ENCODE measurements around the gene LYZL6. TPM values are rescaled to one million over a fixed set of nuclear protein-coding genes. Genes with fewer than 3 reads are reported as not detected.
A peak's percentile ranks its signal among the peaks of the same experiment; 100 is the strongest.

Gene LYZL6
- total and polyA plus RNA-seq, 2 of the 8 experiments (the other 6 are each of a cell fraction or from before 2014, with no cell fraction given) = not detected

DNA sequence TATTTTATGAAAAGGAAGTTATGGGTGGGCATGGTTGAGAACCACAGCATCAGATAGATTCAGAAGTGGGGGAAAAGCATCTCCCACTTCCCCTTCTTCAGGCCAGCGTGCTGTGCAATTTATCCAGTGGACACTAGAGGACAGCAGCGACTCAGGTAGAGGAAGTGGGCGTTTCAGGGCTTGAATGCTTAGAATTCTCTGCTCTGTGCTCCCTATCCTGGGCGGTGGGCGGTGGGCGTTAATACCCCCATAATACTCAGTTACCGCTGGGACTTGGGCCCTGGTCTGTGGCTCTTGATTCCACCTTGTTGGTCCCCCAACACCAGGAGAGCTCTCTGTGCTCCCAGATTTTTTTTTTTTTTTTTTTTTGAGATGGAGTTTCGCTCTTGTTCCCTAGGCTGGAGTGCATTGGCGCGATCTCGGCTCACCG, 3.7 kb upstream of the LYZL6 start:
- no peak overlapping the region for H3K9ac ChIP-seq (replicated peaks in 1 of 4; ENCODE audit: extremely low read depth in 1 of 4, low read depth in 3 of 4, low read length in 3 of 4)
- TF ChIP-seq TCF12 (IDR thresholded peaks at IDR 0.05; ENCODE audit: low read depth, low read length) (no peak), CTCF (IDR thresholded peaks at IDR 0.05; ENCODE audit: control extremely low read depth in 1 of 3, insufficient read depth in 1 of 3, low read depth in 1 of 3, low read length in 3 of 3) (peak; percentile 77 to 87 (median 79)), CHD2 (IDR thresholded peaks at IDR 0.05; ENCODE audit: low read length) (no peak), CHD1 (IDR thresholded peaks at IDR 0.05; ENCODE audit: low read depth, low read length) (no peak), RAD21 (IDR thresholded peaks at IDR 0.05 in 1 of 2, conservative IDR thresholded peaks at IDR 0.05 in 1 of 2; ENCODE audit: low read depth in 2 of 2, low read length in 2 of 2) (peak; percentile 86), EGR1 (IDR thresholded peaks at IDR 0.05; ENCODE audit: borderline replicate concordance, low read depth, low read length) (0 out of 2 replicates have a peak, but pooled peaks have one; percentile 8), ZNF274 (IDR thresholded peaks at IDR 0.05; ENCODE audit: borderline replicate concordance, extremely low read depth, low read length) (no peak), RBBP5 (IDR thresholded peaks at IDR 0.05; ENCODE audit: borderline replicate concordance, low read depth, low read length) (no peak), TAF7 (optimal IDR thresholded peaks at IDR 0.05; ENCODE audit: borderline replicate concordance, low read depth, low read length) (no peak), KDM4A (IDR thresholded peaks at IDR 0.05; ENCODE audit: low read depth, low read length, severe bottlenecking) (no peak), YY1 (IDR thresholded peaks at IDR 0.05; ENCODE audit: low read depth, low read length) (no peak), CBX5 (IDR thresholded peaks at IDR 0.05; ENCODE audit: low read depth, low read length) (no peak)

More for the DNA sequence above, 3.7 kb upstream of the LYZL6 start:
- H3K4me2 ChIP-seq (ENCODE audit: insufficient read depth in 1 of 2, low read depth in 2 of 2, low read length in 2 of 2) = no peak overlapping the region
- H3K23ac ChIP-seq (ENCODE audit: insufficient read length) = no peak overlapping the region
- H3K4me1 ChIP-seq (replicated peaks in 1 of 4; ENCODE audit: control insufficient read depth in 3 of 4, insufficient read depth in 4 of 4, low read length in 3 of 4) = no peaks in the 10 kb centered on the region
- H4K20me1 ChIP-seq (replicated peaks in 1 of 2; ENCODE audit: control insufficient read depth in 1 of 2, insufficient read depth in 2 of 2, low read length in 2 of 2) = no peaks in the 10 kb centered on the region
- no peaks in the 10 kb centered on the region for H3K36me3 ChIP-seq (ENCODE audit: control insufficient read depth in 2 of 4, insufficient read depth in 4 of 4, low read length in 3 of 4)
- CTCF ChIA-PET (ENCODE audit: partially characterized antibody) = interaction anchor here (0.6 to 1.6 kb wide), 7 partner anchors 8 to 57 kb away, joined by 3 to 9 read pairs (median 4); no protein-coding TSS in a partner anchor
- H3K27ac ChIP-seq (ENCODE audit: low read depth, low read length) = no peak overlapping the region
- H2BK120ac ChIP-seq (replicated peaks; ENCODE audit: low read depth, low read length) = no peak overlapping the region
- FAIRE-seq (no peak), DNase-seq (ENCODE audit: low read depth in 1 of 2, low spot score in 2 of 2) (peak in 1 of 2 experiments; percentile 72)
- H3K4me3 ChIP-seq (ENCODE audit: extremely low read depth in 1 of 4, insufficient read depth in 2 of 4, low read depth in 3 of 4, low read length in 4 of 4) = no peak overlapping the region
- H3K23me2 ChIP-seq (ENCODE audit: low read depth, low read length) = no peaks in the 10 kb centered on the region
- no peak overlapping the region for H4K8ac ChIP-seq (ENCODE audit: extremely low read depth, insufficient read depth, low read length)
- no peaks in the 10 kb centered on the region for H3K79me2 ChIP-seq (ENCODE audit: control insufficient read depth in 1 of 2, insufficient read depth in 2 of 2, low read length in 2 of 2)
- H3K14ac ChIP-seq (ENCODE audit: insufficient read length) = no peak overlapping the region
- H2BK5ac ChIP-seq (ENCODE audit: low read depth, low read length) = no peak overlapping the region
- H3K27me3 ChIP-seq (replicated peaks in 1 of 4; ENCODE audit: control insufficient read depth in 3 of 4, extremely low read depth in 1 of 4, insufficient read depth in 3 of 4, low read length in 3 of 4) = no peaks in the 10 kb centered on the region
- H3K4ac ChIP-seq (replicated peaks; ENCODE audit: insufficient read length, low read depth, low read length) = no peak overlapping the region
- H2BK20ac ChIP-seq (ENCODE audit: low read length) = no peak overlapping the region
- no peak overlapping the region for H3K56ac ChIP-seq (replicated peaks; ENCODE audit: insufficient read length, low read depth, low read length)
- H3K18ac ChIP-seq (ENCODE audit: extremely low read depth, low read length) = no peak overlapping the region
- no peaks in the 10 kb centered on the region for H3K9me3 ChIP-seq (ENCODE audit: insufficient read depth in 2 of 2, low read depth in 1 of 2, low read length in 1 of 2)
- POLR2A ChIA-PET (ENCODE audit: partially characterized antibody) = no interaction called here
- no peak overlapping the region for H2AFZ ChIP-seq (ENCODE audit: low read length)
- no peak overlapping the region for H2AK5ac ChIP-seq (ENCODE audit: low read depth, low read length)
- WGBS, 2 experiments (ENCODE audit: extremely low coverage in 1 of 2, insufficient coverage in 1 of 2, insufficient read length in 1 of 2, insufficient replicate concordance in 2 of 2, low coverage in 1 of 2, low lambda C conversion rate in 2 of 2, missing lambda C conversion rate in 1 of 2) = 48% methylated on average over 11 of the region's 12 CpGs; no CpG with 5 or more reads in 1 of the 2 experiments
- no peak overlapping the region for H2BK12ac ChIP-seq (ENCODE audit: low read depth, low read length)
- no peak overlapping the region for H4K91ac ChIP-seq (replicated peaks; ENCODE audit: insufficient read length, low read length)
- H4K5ac ChIP-seq (ENCODE audit: insufficient read length, low read depth, low read length) = no peak overlapping the region
- H2BK15ac ChIP-seq (ENCODE audit: low read length) = no peak overlapping the region
- no peaks in the 10 kb centered on the region for H3K79me1 ChIP-seq (ENCODE audit: low read depth, low read length)
